GM21447 (cell line): ENCODE measurements around the gene C10orf53.
"Not testable (repeated sequence)": the region's sequence is repeated elsewhere in the genome, so short reads cannot be mapped to it uniquely, and the experiment has no call there.

Source experiments
- ATAC-seq: cut with Tn5 transposase; IDR thresholded peaks from one replicate; pipeline ENCODE4 v1.9.1; 2021; ENCODE audit not compliant: unreplicated experiment

C10orf53 gene

DNA sequence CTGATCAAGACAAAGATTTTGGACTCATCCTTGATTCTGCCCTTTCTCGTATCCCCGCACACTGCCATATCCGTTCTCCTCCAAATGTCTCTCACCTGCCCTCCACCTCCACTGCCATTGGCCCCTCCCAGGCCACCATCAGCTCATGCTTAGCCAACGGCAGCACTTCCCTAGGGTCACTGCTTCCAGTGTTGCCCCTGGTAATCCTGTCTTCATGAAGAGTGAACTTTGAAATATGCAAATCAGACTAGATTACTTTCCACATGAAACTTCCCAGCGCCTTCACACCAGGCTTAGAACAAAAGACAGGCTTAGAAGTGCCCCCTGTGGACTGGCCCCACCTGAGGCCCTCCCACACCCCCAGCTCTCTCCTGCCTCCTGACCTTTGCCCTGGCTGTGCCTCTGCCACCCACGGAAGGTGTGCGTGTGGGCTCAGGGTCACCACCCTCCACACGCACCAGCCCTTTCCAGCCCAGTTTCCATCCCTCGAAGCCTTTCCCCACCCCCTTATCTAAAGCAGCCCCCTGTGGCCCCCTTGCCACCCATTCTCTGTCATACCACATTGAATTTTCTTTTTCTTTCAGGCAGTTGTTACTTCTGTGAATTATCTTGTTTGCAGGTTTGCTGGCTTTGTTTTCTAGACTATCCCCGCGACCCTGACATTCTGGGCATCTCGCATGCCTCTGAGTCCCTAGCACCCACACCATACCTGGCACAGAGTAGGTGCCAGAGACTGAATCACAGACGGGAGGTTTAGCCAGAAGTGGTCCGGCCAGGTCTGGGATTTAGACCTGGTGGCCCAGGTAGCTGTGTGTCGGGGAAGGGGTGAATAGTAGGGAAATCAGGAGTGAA is 26.8 kb upstream of the C10orf53 start:
- no peak for ATAC-seq

DNA sequence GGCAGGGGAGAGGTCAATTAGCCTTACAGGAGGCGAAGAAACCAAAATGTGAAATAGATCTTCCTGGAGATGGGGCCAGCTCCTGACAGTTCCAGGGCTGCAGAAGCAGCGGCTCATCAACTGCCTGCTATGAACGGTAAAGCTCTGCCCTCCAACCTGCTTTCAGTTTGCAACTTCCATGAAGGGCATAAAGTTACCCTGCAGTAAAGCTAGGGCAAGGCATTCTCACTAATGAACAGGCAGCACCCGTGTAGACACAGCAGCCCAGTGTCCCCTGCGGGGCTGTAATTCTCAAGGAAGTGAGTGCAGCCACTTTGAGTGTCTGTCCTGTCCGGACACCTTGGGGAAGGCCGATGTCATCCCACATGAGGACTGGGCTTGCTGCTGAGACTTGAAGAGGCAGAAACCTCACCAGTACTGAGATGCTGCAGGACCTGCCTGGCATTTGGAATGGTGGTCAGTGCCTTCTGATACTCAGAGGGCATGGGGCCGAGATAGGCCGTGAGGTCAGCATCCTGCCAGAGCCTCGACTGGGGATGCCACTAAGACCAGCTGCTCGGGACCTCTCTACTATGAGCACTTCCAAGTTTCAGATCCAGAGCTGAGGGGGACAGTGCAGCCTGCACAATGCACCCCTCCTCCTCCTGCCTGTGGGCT is 26.1 kb upstream of the C10orf53 start:
- ATAC-seq: no peak

DNA sequence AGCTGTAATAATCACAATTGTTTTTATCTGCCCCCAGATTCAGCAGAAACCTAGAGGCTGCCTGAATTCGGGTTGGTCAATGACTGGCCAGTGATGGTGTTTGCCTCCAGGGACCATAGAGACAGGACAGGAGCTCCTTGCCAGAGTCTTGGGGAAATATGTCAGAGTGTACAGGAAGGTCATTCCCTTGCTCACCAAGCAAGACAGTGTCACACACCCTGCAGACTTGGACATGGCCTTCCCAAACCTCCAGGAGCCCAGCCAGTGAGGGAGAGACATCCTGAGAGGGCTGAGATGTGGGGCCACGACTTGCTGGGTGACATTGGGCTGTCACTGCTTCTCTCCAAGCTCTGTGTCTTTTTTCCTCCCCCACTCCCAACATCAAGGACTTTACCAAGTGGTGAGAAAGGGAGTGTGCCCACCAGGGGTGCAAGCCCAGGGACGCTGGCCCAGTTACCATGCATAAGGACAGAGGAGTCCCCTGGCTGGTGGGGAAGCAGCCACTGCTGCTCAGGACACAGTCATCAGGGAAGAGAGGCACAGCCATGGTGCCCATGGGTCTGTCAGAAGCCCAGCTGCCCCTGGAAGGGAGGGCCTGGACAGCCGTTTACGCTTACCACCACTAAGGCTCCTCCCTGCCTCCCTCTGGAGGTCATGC is 25.3 kb upstream of the C10orf53 start:
- ATAC-seq: no peak

- ATAC-seq: no peak
Measured at GRCh38 chr10:49655099-49655498, 24.4 kb upstream of the C10orf53 start.

DNA sequence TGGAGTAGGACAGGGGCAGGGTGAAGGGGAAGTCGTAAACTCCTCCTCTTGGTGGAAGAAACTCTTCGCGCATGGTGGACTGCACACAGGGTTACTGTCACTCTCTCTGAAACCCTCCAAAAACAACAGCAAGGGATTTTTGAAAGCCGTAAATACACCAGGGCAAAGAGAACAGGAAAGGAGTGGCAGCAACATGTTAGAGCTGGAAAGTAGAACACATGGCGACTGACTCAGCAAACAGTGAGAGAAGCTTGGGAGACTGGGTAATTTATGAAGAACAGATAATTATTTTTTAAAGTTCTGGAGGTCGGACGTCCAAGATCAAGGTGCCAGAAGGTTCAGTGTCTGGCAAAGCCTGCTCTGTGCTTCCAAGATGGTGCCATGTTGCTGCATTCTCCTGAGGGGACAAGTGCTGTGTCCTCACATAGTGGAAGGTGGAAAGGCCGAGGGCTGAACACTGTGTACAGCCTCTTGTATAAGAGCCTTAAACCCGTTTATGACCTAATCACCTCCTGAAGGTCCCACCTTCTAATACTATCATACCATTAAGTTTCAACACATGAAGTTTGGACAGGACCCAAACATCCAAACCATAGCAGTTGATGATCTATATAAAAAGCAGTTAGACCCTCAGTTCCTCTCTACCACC is 22.5 kb upstream of the C10orf53 start:
- no peak for ATAC-seq

GRCh38 chr10:49657606-49658005 is 21.8 kb upstream of the C10orf53 start:
- no peak for ATAC-seq

GRCh38 chr10:49661140-49661856 is 18.2 kb upstream of the C10orf53 start:
- ATAC-seq: no peak

- ATAC-seq: no peak
Measured at GRCh38 chr10:49662169-49662830, 17.2 kb upstream of the C10orf53 start.

GRCh38 chr10:49663596-49663995 is 15.9 kb upstream of the C10orf53 start:
- no peak for ATAC-seq

GRCh38 chr10:49664006-49664841 is 15.2 kb upstream of the C10orf53 start:
- no peak for ATAC-seq

DNA sequence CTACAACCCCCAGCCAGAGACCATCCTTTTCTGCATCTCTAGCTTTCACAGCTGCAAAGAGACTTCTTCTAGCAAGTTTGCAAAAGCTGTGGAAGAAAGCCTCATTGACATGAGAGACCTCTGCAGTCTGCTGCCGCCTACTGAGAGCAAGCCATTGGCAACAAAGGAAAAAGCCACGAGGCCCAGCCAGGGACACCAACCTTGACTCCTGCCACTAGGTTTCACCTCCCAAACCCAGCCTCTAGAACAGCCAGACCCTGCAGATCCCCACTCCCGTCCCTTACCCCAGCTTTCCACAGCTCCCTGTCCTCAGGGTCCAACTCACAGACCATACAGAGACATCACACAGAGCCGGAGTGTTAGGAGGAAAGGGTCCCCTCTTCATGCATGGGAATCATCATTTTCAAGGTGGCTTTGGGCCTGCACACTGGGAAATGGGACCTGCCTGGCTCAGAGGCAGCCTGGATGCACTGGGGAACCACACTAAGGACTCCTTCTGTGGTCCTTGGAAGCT is 14.6 kb upstream of the C10orf53 start:
- ATAC-seq: no peak

DNA sequence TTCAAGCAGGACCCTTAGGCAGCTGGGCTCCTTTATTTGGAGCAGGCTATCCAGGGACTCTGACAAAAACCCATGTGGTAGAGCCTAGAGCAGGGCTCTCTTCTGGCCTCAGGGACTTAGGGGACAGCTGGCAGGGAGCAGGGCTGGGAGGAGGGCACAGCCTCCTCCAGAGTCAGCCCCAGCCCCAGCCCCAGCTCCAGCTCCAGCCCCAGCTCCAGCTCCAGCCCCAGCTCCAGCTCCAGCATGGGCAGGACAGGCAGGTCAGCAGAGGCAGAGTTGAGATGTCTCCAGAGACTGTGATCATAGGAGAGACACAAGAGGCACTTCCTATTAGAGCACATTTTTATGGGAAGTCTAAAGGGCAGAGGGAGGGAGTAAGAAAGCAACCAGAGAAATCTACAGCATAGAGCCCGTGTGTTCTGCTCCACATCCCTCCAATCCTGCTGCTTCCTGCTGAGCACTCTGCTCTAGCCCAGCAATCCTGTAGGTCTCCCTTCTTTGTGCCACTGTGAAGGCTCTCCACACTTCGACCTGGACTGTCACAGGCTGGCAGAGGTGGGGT is 13.3 kb upstream of the C10orf53 start:
- no peak for ATAC-seq

DNA sequence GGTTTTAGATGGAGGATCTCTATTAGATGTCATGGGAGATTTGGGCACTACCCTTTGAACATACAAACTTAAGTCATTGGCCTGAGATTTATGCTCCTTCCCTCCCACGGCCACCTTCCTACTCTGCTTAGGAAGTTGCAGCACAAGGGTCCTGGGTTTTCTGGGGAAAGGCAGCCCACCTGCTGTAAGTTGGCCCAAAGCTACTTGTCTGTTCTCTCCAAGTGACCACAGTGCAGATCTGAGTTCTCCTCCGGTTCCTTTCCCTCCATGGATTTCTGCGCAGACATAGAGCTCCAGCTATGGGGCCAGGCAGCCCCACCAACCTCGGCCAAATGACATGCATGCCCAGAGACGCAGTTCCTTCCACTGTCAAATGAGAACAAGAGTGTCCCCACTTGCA is 12.8 kb upstream of the C10orf53 start:
- no peak for ATAC-seq

DNA sequence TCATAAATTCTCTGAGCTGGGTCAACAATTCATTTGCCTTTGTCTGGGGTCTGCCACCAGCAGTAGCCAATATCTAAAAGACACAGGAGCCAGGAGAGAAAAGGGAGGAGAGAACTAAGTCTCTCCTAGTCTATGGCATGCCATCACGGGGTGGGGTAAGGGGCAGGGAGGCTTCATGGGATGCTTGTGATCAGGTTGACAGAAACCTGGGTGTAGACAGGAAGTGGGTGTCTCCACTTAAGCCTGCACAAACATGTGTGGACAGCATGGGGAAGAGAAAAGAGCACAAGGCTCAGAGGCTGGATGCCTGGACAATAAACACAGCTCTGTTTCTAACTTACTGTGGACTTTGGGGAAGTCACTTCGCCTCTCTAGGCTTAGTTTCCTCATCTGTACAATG is 11.5 kb upstream of the C10orf53 start:
- no peak for ATAC-seq

DNA sequence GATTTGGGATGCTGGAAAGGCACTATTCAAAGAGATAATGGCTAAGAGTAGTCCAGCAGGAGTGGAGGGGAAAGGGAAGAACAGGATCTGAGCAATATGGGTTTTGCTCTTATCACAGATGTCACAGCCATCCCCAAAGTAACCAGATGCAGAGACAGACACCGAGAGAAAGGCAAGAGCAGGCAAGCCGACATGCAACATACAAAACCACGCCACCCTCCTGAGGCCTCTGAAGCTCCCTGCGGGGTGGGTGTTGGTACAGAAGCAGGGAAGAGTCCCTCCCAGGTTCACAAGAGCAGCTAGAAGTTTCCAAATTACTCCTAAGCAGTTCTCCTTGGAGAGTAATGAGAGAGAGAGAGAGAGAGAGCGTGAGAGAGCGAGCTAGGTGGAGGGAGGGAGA is 10.8 kb upstream of the C10orf53 start:
- no peak for ATAC-seq

DNA sequence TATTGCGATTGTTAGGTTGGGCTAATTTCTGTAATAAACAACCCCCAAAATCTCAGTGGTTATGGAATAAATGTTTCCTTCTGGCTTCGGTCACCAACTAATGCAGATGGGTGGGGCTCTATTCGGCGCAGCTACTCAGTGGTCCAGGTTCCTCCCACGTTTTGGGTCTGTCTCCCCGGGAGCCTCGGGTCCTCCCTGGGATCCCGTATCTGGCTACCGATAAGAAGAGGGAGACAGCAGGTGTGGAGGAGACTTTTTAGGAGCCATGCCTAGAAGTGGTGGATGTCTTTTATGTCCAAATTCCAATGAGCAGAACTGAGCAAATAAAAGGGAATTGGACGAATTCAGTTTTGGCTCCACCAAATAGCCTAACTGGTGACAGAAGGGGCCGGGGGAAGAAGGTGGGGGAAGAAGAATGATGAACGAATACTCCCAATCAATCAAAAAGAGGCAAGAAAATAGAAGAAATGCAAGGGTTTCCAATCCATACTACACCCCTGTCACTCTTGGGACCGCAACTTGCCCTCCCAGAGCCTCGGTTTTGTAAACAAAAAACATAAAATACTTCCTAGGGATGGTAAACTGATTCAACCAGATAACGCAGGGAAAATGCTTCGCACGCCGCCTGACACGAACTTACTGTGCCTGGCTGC is 498 bp upstream of the C10orf53 start:
- no peak for ATAC-seq

DNA sequence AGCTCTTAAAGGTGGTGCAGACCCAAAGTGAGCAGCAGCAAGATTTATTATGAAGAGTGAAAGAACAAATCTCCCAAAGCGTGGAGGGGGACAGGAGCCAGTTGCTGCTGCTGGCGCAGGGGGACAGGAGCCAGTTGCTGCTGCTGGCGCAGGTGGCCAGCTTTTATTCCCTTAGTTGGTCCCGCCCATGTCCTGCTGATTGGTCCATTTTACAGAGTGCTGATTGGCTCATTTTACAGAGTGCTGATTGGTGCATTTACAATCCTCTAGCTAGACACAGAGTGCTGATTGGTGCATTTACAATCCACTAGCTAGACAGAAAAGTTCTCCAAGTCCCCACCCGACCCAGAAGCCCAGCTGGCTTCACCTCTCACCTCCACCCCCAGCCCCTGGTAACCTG is 3.0 kb downstream of the C10orf53 start:
- ATAC-seq: not testable (repeated sequence)

- ATAC-seq: no peak
Measured at GRCh38 chr10:49682879-49683278, 3.4 kb downstream of the C10orf53 start.
